K562 (cell line): Measurements from ENCODE around the gene SMIM12. TPM values are rescaled to one million over a fixed set of nuclear protein-coding genes. Genes with fewer than 3 reads are reported as not detected.

Source experiments
- ARHGAP35 ChIP-seq: fragments of 450-650 bp; IDR thresholded peaks from 2 replicates; pipeline ENCODE4 v1.6.1; 2018; ENCODE audit not compliant: partially characterized antibody
- BMI1 ChIP-seq: fragments of 150-350 bp; IDR thresholded peaks from 2 replicates; pipeline ENCODE4 v1.6.1; 2014; ENCODE audit warnings: low read length
- C11orf30 ChIP-seq: fragments of 450-650 bp; IDR thresholded peaks from 2 replicates; pipeline ENCODE4 v1.6.1; 2016; ENCODE audit warnings: low read depth, mild to moderate bottlenecking
- CBX3 ChIP-seq, 2 experiments: IDR thresholded peaks; 1 replicate in 1 of 2; 2 replicates in 1 of 2; pipeline ENCODE4 v1.6.1; 2012; ENCODE audit warnings: inconsistent platforms in 2 of 2, low read length in 2 of 2, borderline replicate concordance in 1 of 2, control low read depth in 1 of 2
- CCAR2 ChIP-seq: fragments of 200-400 bp; formaldehyde crosslinking; IDR thresholded peaks from 2 replicates; pipeline ENCODE4 v1.6.1; 2017; ENCODE audit warnings: mild to moderate bottlenecking, low read depth, low read length
- E2F5 ChIP-seq: sonication (generic); formaldehyde crosslinking; IDR thresholded peaks from 2 replicates; pipeline ENCODE4 v1.8.0; 2022; ENCODE audit warnings: mild to moderate bottlenecking, missing genetic modification reagents
- E4F1 ChIP-seq: fragments of 250-450 bp; sonication (Bioruptor Pico); IDR thresholded peaks from 2 replicates; pipeline ENCODE4 v1.5.0; 2021; ENCODE audit warnings: mild to moderate bottlenecking, borderline replicate concordance
- ELF2 ChIP-seq: fragments of 250-450 bp; sonication (Bioruptor Pico); IDR thresholded peaks from 2 replicates; pipeline ENCODE4 v1.5.0; 2021; ENCODE audit warnings: mild to moderate bottlenecking
- ELK1 ChIP-seq: sonication (generic); formaldehyde crosslinking; IDR thresholded peaks from 2 replicates; pipeline ENCODE4 v1.8.1; 2022; ENCODE audit warnings: missing genetic modification reagents
- EP400 ChIP-seq: fragments of 450-650 bp; IDR thresholded peaks from 2 replicates; pipeline ENCODE4 v1.6.1; 2017; ENCODE audit warnings: antibody characterized with exemption, mild to moderate bottlenecking, moderate library complexity
- IFI16 ChIP-seq: fragments of 250-450 bp; sonication (Bioruptor Pico); IDR thresholded peaks from 2 replicates; pipeline ENCODE4 v2.1.2; 2022; ENCODE audit warnings: mild to moderate bottlenecking, inconsistent platforms
- JUN ChIP-seq, 2 experiments: sonication (generic) in 1 of 2; formaldehyde crosslinking in 1 of 2; IDR thresholded peaks; 2 replicates each; pipeline versions ENCODE4 v1.6.1 to v1.8.0; 2012 to 2022; ENCODE audit warnings: borderline replicate concordance in 2 of 2, mild to moderate bottlenecking in 2 of 2, improper control_type of control experiment in 1 of 2, low read depth in 1 of 2, low read length in 1 of 2, missing genetic modification reagents in 1 of 2
- POLR3G ChIP-seq: IDR thresholded peaks from 2 replicates; pipeline ENCODE4 v1.6.1; 2011; ENCODE audit not compliant: insufficient read length, insufficient replicate concordance; ENCODE audit errors: extremely low read depth
- PREB ChIP-seq: sonication (generic); formaldehyde crosslinking; IDR thresholded peaks from 2 replicates; pipeline ENCODE4 v1.8.1; 2023; ENCODE audit warnings: mild to moderate bottlenecking, missing genetic modification reagents
- XRCC5 ChIP-seq: fragments of 200-400 bp; formaldehyde crosslinking; IDR thresholded peaks from 2 replicates; pipeline ENCODE4 v1.6.1; 2017; ENCODE audit warnings: low read depth, mild to moderate bottlenecking, low read length
- ZEB2 ChIP-seq: fragments of 450-650 bp; IDR thresholded peaks from 2 replicates; pipeline ENCODE4 v1.6.1; 2016
- ZKSCAN1 ChIP-seq: fragments of 150-350 bp; IDR thresholded peaks from 2 replicates; pipeline ENCODE4 v1.6.1; 2016; ENCODE audit warnings: low read depth, low read length
- ZNF124 ChIP-seq: sonication (generic); formaldehyde crosslinking; IDR thresholded peaks from 2 replicates; pipeline ENCODE4 v1.8.1; 2022; ENCODE audit warnings: missing genetic modification reagents
- ZNF165 ChIP-seq: fragments of 250-450 bp; sonication (Bioruptor Pico); IDR thresholded peaks from 2 replicates; pipeline ENCODE4 v1.4.0; 2020; ENCODE audit warnings: borderline replicate concordance
- ZNF639 ChIP-seq, 2 experiments: fragments of 200-800 bp in 1 of 2; sonication (Bioruptor generic) in 1 of 2; sonication (generic) in 1 of 2; formaldehyde crosslinking in 1 of 2; IDR thresholded peaks in 1 of 2; conservative IDR thresholded peaks in 1 of 2; 2 replicates each; pipeline versions ENCODE4 v1.5.0 to v1.6.1; 2016 to 2020; ENCODE audit warnings: missing compliant biosample characterization in 1 of 2, missing genetic modification characterization in 1 of 2, missing genetic modification reagents in 1 of 2
- ZNF785 ChIP-seq: fragments of 250-450 bp; sonication (Bioruptor Pico); IDR thresholded peaks from 2 replicates; pipeline ENCODE4 v1.4.0; 2020; ENCODE audit warnings: mild to moderate bottlenecking
- polyA plus RNA-seq, 8 experiments: library from polyadenylated mRNA; depleted of rRNA in 4 of 8; stranded (reverse) in 5 of 8; unstranded in 3 of 8; fragments of >200 nt; fragmentation: Nextera tagmentation in 2 of 8; fragmentation: Illumina TruSeq in 1 of 8; extraction: Ambion mirVana in 2 of 8; extraction: Trizol in 1 of 8; gene quantifications; 2 replicates each; pipeline versions ENCODE4 v1.2.1 to v1.2.3, GENCODE V29; 2011 to 2014; ENCODE audit warnings: inconsistent platforms in 1 of 8, missing spikeins in 1 of 8
- total RNA-seq, 7 experiments: library from RNA; depleted of rRNA in 6 of 7; stranded (reverse); fragments of >200 nt in 6 of 7; fragmentation: Illumina TruSeq in 2 of 7; extraction: Trizol in 2 of 7; gene quantifications; 2 replicates each; pipeline versions ENCODE4 v1.2.1 to v1.2.3, GENCODE V29; 2011 to 2021; ENCODE audit warnings: low replicate concordance in 1 of 7

SMIM12 gene
- total and polyA plus RNA-seq, 9 of the 15 experiments (the other 6 are each of a cell fraction or from before 2014, with no cell fraction given): 51.7 to 112 (median 63.9) TPM

- TF ChIP-seq E4F1 (CRISPR knock-in tag) (no peak), ZNF165 (CRISPR knock-in tag) (no peak), CBX3 (IDR thresholded peaks at IDR 0.05; ENCODE audit: borderline replicate concordance in 1 of 2, low read length in 2 of 2) (peak in 1 of 2 experiments; percentile 60; a peak in 1 of 3 replicates), XRCC5 (peak; percentile 85; the same call in 1 of the 2 replicates), E2F5 (CRISPR knock-in tag) (no peak), ZNF785 (no peak), BMI1 (no peak), JUN (IDR thresholded peaks at IDR 0.05; ENCODE audit: borderline replicate concordance, low read depth, low read length) (no peak), JUN (CRISPR knock-in tag; IDR thresholded peaks at IDR 0.05; ENCODE audit: borderline replicate concordance) (0 out of 2 replicates have a peak, but pooled peaks have one; percentile 33), POLR3G (no peak), ARHGAP35 (no peak), C11orf30 (no peak), ZNF124 (CRISPR knock-in tag) (no peak), ZNF639 (CRISPR knock-in tag; conservative IDR thresholded peaks at IDR 0.05 in 1 of 2, IDR thresholded peaks at IDR 0.05 in 1 of 2) (no peak), PREB (CRISPR knock-in tag) (peak; percentile 87; the same call in 1 of the 2 replicates), CCAR2 (no peak), ELF2 (no peak), IFI16 (CRISPR knock-in tag) (no peak), ZEB2 (peak; percentile 54; the same call in 1 of the 2 replicates), ZKSCAN1 (peak; percentile 52; the same call in 1 of the 2 replicates), ELK1 (CRISPR knock-in tag) (no peak), EP400 (peak; percentile 85)
These were observed 6.6 kb upstream of the SMIM12 start (continued) for GRCh38 chr1:34865981-34866761.
